GM23338 (cell line): ENCODE measurements around the gene GAREM2. TPM values are rescaled to one million over a fixed set of nuclear protein-coding genes. Genes with fewer than 3 reads are reported as not detected.

Experiments used
- ATAC-seq: fragments of 200-7000 bp; cut with Tn5 transposase; 3 replicates; pipeline ENCODE4 v1.9.1; 2020
- DNase-seq: peaks from one replicate; pipeline ENCODE4 v3.0.0-alpha.2; 2015; ENCODE audit warnings: low spot score
- H2AFZ ChIP-seq: fragments of 200-600 bp; sonication (generic); 2 replicates; pipeline ENCODE4 v1.8.0; 2016; ENCODE audit warnings: antibody characterized with exemption, mild to moderate bottlenecking, moderate library complexity
- H3F3A ChIP-seq: fragments of 200-600 bp; sonication (generic); replicated peaks from 2 replicates; pipeline ENCODE4 v1.8.0; 2017; ENCODE audit warnings: antibody characterized with exemption, mixed run types, low read depth
- H3K27ac ChIP-seq: fragments of 200-600 bp; sonication (generic); 2 replicates; pipeline ENCODE4 v1.6.1; 2016; ENCODE audit warnings: low read depth
- H3K27me3 ChIP-seq: fragments of 200-600 bp; sonication (generic); 2 replicates; pipeline ENCODE4 v1.8.0; 2016; ENCODE audit warnings: mild to moderate bottlenecking, mixed run types, moderate library complexity; ENCODE audit not compliant: insufficient read depth
- H3K36me3 ChIP-seq: fragments of 200-600 bp; sonication (generic); 2 replicates; pipeline ENCODE4 v1.8.0; 2016; ENCODE audit warnings: mild to moderate bottlenecking; ENCODE audit not compliant: insufficient read depth
- H3K4me1 ChIP-seq: fragments of 200-600 bp; sonication (generic); 2 replicates; pipeline ENCODE4 v1.8.0; 2016; ENCODE audit warnings: mild to moderate bottlenecking, moderate library complexity; ENCODE audit not compliant: insufficient read depth
- H3K4me2 ChIP-seq: fragments of 200-600 bp; sonication (generic); 2 replicates; pipeline ENCODE4 v1.7.1; 2017; ENCODE audit warnings: mixed run types
- H3K4me3 ChIP-seq: fragments of 200-600 bp; sonication (generic); 2 replicates; pipeline ENCODE4 v1.6.1; 2016; ENCODE audit warnings: mixed run types
- H3K79me2 ChIP-seq: fragments of 200-600 bp; sonication (generic); replicated peaks from 2 replicates; pipeline ENCODE4 v1.8.0; 2017; ENCODE audit warnings: mild to moderate bottlenecking; ENCODE audit not compliant: insufficient read depth
- H3K9me2 ChIP-seq: fragments of 200-600 bp; sonication (generic); 2 replicates; pipeline ENCODE4 v1.8.0; 2017; ENCODE audit not compliant: insufficient read depth
- H4K20me1 ChIP-seq: fragments of 200-600 bp; sonication (generic); replicated peaks from 2 replicates; pipeline ENCODE4 v1.8.0; 2017; ENCODE audit warnings: mild to moderate bottlenecking; ENCODE audit not compliant: insufficient read depth
- H3K27ac Mint-ChIP-seq: 2 replicates; pipeline ENCODE4 v1.8.0; 2020; ENCODE audit warnings: inconsistent platforms, mild to moderate bottlenecking, moderate library complexity, mixed read lengths
- H3K27me3 Mint-ChIP-seq: 3 replicates; pipeline ENCODE4 v1.8.0; 2022; ENCODE audit warnings: low read depth, mild to moderate bottlenecking, moderate library complexity, mixed read lengths, inconsistent platforms; ENCODE audit not compliant: insufficient read depth, poor library complexity
- H3K36me3 Mint-ChIP-seq: 3 replicates; pipeline ENCODE4 v1.8.0; 2021; ENCODE audit warnings: low read depth, mild to moderate bottlenecking, inconsistent platforms, moderate library complexity, mixed read lengths
- H3K4me1 Mint-ChIP-seq: 3 replicates; pipeline ENCODE4 v1.8.0; 2020; ENCODE audit warnings: mild to moderate bottlenecking, inconsistent platforms, mixed read lengths
- H3K4me3 Mint-ChIP-seq: 3 replicates; pipeline ENCODE4 v1.8.0; 2021; ENCODE audit warnings: moderate library complexity, mild to moderate bottlenecking, inconsistent platforms, mixed read lengths
- H3K9me3 Mint-ChIP-seq: 3 replicates; pipeline ENCODE4 v1.8.0; 2020; ENCODE audit warnings: moderate library complexity, mild to moderate bottlenecking, inconsistent platforms, mixed read lengths
- CREB1 ChIP-seq: fragments of 250-450 bp; sonication (Bioruptor Pico); IDR thresholded peaks from 2 replicates; pipeline ENCODE4 v1.5.0; 2020; ENCODE audit warnings: low read depth, mild to moderate bottlenecking, moderate library complexity
- EZH2 ChIP-seq: fragments of 200-600 bp; sonication (generic); IDR thresholded peaks from one replicate; pipeline ENCODE4 v1.8.0; 2017; ENCODE audit warnings: antibody characterized with exemption, mild to moderate bottlenecking, low read depth; ENCODE audit not compliant: unreplicated experiment
- EZH2phosphoT487 ChIP-seq: fragments of 200-600 bp; sonication (generic); IDR thresholded peaks from one replicate; pipeline ENCODE4 v1.8.1; 2018; ENCODE audit warnings: antibody characterized with exemption; ENCODE audit not compliant: unreplicated experiment
- JUNB ChIP-seq: IDR thresholded peaks from one replicate; pipeline ENCODE4 v1.6.1; 2016; ENCODE audit warnings: antibody characterized with exemption; ENCODE audit not compliant: unreplicated experiment
- POLR2AphosphoS5 ChIP-seq: IDR thresholded peaks from 2 replicates; pipeline ENCODE4 v1.6.1; 2016; ENCODE audit warnings: antibody characterized with exemption, low read depth
- STAT1 ChIP-seq: IDR thresholded peaks from one replicate; pipeline ENCODE4 v1.6.1; 2016; ENCODE audit warnings: antibody characterized with exemption; ENCODE audit not compliant: unreplicated experiment
- ZNF114 ChIP-seq: fragments of 250-450 bp; sonication (Bioruptor Pico); IDR thresholded peaks from 2 replicates; pipeline ENCODE4 v1.5.0; 2020; ENCODE audit warnings: mild to moderate bottlenecking, moderate library complexity
- ZNF331 ChIP-seq: fragments of 250-450 bp; sonication (Bioruptor Pico); IDR thresholded peaks from 2 replicates; pipeline ENCODE4 v1.5.0; 2020; ENCODE audit warnings: low read depth, mild to moderate bottlenecking, moderate library complexity
- polyA plus RNA-seq: library from polyadenylated mRNA; unstranded; fragments of >200 nt; fragmentation: Nextera tagmentation; extraction: Ambion mirVana; gene quantifications from 2 replicates; pipeline ENCODE4 v1.2.1, GENCODE V29; 2016
- total RNA-seq: library from RNA; depleted of rRNA; stranded (reverse); fragments of >200 nt; shearing (Covaris generic); gene quantifications from 2 replicates; pipeline ENCODE4 v1.2.3, GENCODE V29; 2014
- TF ChIP-seq, protein P1 (sequence below): fragments of 250-450 bp; sonication (Bioruptor Pico); IDR thresholded peaks from 2 replicates; pipeline ENCODE4 v1.5.0; 2020; ENCODE audit warnings: mild to moderate bottlenecking, moderate library complexity
- TF ChIP-seq, protein P2 (sequence below): IDR thresholded peaks from 2 replicates; pipeline ENCODE4 v1.6.1; 2016; ENCODE audit warnings: antibody characterized with exemption
- TF ChIP-seq, protein P3 (sequence below): IDR thresholded peaks from one replicate; pipeline ENCODE4 v1.6.1; 2018; ENCODE audit warnings: antibody characterized with exemption; ENCODE audit not compliant: unreplicated experiment

The GAREM2 gene
- total and polyA plus RNA-seq, 2 experiments from 2014 or later = 3.8 to 23.8 TPM

DNA sequence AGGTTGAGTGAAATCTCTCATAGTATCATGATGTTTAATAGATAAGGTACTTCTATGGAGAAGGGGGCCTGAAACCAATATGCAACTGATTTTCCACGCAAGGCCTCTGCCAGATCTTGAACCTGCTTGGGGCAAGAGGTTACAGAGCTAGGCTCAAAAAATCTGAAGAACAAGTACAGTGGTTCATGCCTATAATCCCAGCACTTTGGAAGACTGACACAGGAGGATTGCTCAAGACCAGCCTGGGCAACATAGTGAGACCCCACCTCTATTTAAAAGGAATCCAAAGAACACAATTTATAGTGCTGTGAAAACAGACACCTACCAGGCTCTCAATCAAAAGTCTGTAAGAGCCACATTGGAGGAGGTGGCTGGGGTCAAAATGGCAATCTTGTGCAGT is 42.9 kb downstream of the GAREM2 start (continued):
- TF ChIP-seq EZH2 = no peak
- TF ChIP-seq, protein P1, sequence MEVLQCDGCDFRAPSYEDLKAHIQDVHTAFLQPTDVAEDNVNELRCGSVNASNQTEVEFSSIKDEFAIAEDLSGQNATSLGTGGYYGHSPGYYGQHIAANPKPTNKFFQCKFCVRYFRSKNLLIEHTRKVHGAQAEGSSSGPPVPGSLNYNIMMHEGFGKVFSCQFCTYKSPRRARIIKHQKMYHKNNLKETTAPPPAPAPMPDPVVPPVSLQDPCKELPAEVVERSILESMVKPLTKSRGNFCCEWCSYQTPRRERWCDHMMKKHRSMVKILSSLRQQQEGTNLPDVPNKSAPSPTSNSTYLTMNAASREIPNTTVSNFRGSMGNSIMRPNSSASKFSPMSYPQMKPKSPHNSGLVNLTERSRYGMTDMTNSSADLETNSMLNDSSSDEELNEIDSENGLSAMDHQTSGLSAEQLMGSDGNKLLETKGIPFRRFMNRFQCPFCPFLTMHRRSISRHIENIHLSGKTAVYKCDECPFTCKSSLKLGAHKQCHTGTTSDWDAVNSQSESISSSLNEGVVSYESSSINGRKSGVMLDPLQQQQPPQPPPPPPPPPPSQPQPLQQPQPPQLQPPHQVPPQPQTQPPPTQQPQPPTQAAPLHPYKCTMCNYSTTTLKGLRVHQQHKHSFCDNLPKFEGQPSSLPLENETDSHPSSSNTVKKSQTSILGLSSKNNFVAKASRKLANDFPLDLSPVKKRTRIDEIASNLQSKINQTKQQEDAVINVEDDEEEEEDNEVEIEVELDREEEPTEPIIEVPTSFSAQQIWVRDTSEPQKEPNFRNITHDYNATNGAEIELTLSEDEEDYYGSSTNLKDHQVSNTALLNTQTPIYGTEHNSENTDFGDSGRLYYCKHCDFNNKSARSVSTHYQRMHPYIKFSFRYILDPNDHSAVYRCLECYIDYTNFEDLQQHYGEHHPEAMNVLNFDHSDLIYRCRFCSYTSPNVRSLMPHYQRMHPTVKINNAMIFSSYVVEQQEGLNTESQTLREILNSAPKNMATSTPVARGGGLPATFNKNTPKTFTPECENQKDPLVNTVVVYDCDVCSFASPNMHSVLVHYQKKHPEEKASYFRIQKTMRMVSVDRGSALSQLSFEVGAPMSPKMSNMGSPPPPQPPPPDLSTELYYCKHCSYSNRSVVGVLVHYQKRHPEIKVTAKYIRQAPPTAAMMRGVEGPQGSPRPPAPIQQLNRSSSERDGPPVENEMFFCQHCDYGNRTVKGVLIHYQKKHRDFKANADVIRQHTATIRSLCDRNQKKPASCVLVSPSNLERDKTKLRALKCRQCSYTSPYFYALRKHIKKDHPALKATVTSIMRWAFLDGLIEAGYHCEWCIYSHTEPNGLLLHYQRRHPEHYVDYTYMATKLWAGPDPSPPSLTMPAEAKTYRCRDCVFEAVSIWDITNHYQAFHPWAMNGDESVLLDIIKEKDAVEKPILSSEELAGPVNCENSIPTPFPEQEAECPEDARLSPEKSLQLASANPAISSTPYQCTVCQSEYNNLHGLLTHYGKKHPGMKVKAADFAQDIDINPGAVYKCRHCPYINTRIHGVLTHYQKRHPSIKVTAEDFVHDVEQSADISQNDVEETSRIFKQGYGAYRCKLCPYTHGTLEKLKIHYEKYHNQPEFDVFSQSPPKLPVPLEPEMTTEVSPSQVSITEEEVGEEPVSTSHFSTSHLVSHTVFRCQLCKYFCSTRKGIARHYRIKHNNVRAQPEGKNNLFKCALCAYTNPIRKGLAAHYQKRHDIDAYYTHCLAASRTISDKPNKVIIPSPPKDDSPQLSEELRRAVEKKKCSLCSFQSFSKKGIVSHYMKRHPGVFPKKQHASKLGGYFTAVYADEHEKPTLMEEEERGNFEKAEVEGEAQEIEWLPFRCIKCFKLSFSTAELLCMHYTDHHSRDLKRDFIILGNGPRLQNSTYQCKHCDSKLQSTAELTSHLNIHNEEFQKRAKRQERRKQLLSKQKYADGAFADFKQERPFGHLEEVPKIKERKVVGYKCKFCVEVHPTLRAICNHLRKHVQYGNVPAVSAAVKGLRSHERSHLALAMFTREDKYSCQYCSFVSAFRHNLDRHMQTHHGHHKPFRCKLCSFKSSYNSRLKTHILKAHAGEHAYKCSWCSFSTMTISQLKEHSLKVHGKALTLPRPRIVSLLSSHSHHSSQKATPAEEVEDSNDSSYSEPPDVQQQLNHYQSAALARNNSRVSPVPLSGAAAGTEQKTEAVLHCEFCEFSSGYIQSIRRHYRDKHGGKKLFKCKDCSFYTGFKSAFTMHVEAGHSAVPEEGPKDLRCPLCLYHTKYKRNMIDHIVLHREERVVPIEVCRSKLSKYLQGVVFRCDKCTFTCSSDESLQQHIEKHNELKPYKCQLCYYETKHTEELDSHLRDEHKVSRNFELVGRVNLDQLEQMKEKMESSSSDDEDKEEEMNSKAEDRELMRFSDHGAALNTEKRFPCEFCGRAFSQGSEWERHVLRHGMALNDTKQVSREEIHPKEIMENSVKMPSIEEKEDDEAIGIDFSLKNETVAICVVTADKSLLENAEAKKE = no peak

DNA sequence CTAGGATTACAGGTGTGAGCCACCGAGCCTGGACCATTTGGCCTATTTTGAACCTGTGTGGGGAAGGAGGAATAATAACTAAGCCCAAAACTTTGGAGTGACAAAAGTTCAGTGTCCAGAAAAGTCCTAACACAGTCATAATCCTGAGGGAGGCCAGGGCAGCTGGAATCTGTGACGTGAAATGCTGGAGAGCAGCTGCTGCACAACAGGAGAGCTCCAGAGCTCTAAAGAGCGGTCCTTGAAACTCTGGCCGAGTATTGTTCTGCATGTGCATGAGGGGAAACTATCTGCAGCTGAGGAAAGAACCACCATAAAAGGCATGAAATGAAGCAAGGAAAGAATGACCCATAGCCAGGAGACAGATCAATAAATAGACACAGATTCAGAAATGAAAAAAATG is 43.7 kb downstream of the GAREM2 start:
- Mint-ChIP-seq H3K36me3 (peaks cover 44% of the 10 kb centered on the region), H3K27ac (0 out of 2 replicates have a peak overlapping the region, but pooled peaks have one; percentile 1)
- no peak overlapping the region for H3K27ac ChIP-seq
- TF ChIP-seq EZH2phosphoT487 (no peak), ZNF114 (CRISPR knock-in tag) (no peak), ZNF331 (CRISPR knock-in tag) (no peak), CREB1 (CRISPR knock-in tag) (no peak), JUNB (no peak), POLR2AphosphoS5 (no peak), STAT1 (no peak)
- TF ChIP-seq, protein P2, sequence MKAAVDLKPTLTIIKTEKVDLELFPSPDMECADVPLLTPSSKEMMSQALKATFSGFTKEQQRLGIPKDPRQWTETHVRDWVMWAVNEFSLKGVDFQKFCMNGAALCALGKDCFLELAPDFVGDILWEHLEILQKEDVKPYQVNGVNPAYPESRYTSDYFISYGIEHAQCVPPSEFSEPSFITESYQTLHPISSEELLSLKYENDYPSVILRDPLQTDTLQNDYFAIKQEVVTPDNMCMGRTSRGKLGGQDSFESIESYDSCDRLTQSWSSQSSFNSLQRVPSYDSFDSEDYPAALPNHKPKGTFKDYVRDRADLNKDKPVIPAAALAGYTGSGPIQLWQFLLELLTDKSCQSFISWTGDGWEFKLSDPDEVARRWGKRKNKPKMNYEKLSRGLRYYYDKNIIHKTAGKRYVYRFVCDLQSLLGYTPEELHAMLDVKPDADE = no peak
- TF ChIP-seq, protein P3, sequence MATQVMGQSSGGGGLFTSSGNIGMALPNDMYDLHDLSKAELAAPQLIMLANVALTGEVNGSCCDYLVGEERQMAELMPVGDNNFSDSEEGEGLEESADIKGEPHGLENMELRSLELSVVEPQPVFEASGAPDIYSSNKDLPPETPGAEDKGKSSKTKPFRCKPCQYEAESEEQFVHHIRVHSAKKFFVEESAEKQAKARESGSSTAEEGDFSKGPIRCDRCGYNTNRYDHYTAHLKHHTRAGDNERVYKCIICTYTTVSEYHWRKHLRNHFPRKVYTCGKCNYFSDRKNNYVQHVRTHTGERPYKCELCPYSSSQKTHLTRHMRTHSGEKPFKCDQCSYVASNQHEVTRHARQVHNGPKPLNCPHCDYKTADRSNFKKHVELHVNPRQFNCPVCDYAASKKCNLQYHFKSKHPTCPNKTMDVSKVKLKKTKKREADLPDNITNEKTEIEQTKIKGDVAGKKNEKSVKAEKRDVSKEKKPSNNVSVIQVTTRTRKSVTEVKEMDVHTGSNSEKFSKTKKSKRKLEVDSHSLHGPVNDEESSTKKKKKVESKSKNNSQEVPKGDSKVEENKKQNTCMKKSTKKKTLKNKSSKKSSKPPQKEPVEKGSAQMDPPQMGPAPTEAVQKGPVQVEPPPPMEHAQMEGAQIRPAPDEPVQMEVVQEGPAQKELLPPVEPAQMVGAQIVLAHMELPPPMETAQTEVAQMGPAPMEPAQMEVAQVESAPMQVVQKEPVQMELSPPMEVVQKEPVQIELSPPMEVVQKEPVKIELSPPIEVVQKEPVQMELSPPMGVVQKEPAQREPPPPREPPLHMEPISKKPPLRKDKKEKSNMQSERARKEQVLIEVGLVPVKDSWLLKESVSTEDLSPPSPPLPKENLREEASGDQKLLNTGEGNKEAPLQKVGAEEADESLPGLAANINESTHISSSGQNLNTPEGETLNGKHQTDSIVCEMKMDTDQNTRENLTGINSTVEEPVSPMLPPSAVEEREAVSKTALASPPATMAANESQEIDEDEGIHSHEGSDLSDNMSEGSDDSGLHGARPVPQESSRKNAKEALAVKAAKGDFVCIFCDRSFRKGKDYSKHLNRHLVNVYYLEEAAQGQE = no peak

More for the DNA sequence above, 43.7 kb downstream of the GAREM2 start:
- Histone ChIP-seq H3K9me2 (no peaks in the 10 kb centered on the region), H3K4me3 (no peak overlapping the region), H4K20me1 (peaks cover 12% of the 10 kb centered on the region; the same call in 1 of the 2 replicates), H3K36me3 (peaks cover 32% of the 10 kb centered on the region), H3K27me3 (no peaks in the 10 kb centered on the region), H2AFZ (no peak overlapping the region), H3K79me2 (no peaks in the 10 kb centered on the region), H3K4me2 (no peak overlapping the region), H3F3A (no peaks in the 10 kb centered on the region), H3K4me1 (no peaks in the 10 kb centered on the region)
- no peak for DNase-seq
- Mint-ChIP-seq H3K4me3 (no peak overlapping the region), H3K9me3 (no peaks in the 10 kb centered on the region), H3K4me1 (no peaks in the 10 kb centered on the region), H3K27me3 (peaks cover 2% of the 10 kb centered on the region)
- ATAC-seq = no peak
